Ovary (tissue), 3 donors: ENCODE results near the gene LRRC27.

Source experiments
- CTCF ChIP-seq, 3 donors: fragments of 450-650 bp in 2 of 3; fragments of 200-600 bp in 1 of 3; IDR thresholded peaks; one replicate each; pipeline versions ENCODE4 v1.5.1 to v1.8.0; 2016 to 2022; ENCODE audit warnings: antibody characterized with exemption in 3 of 3, mild to moderate bottlenecking in 1 of 3
- EP300 ChIP-seq: sonication (generic); formaldehyde crosslinking; IDR thresholded peaks from one replicate; pipeline ENCODE4 v1.6.1; 2017; ENCODE audit warnings: antibody characterized with exemption
- POLR2A ChIP-seq: fragments of 450-650 bp; IDR thresholded peaks from one replicate; pipeline ENCODE4 v1.6.1; 2017; ENCODE audit warnings: antibody characterized with exemption, mild to moderate bottlenecking, moderate library complexity
- donor health status: DM: no; HTN: no; CAD: no.

- TF ChIP-seq EP300, result no peak
- TF ChIP-seq CTCF (IDR thresholded peaks at IDR 0.05), result no peak
- no peak for TF ChIP-seq POLR2A
Measured at GRCh38 chr10:132336064-132336746, 4.2 kb downstream of the LRRC27 start.
